Lower leg skin (tissue), 3 donors: Measurements from ENCODE around the gene PSME2.

Experiments used
- POLR2A ChIP-seq, 2 donors: fragments of 450-650 bp; IDR thresholded peaks; one replicate each; pipeline ENCODE4 v1.6.1; 2016 to 2017; ENCODE audit warnings: antibody characterized with exemption in 2 of 2, mild to moderate bottlenecking in 1 of 2, moderate library complexity in 1 of 2
- TF ChIP-seq, protein P1 (sequence below), 3 donors: fragments of 450-650 bp; IDR thresholded peaks; one replicate each; pipeline ENCODE4 v1.5.1; 2016; ENCODE audit warnings: antibody characterized with exemption in 3 of 3, mild to moderate bottlenecking in 3 of 3, moderate library complexity in 2 of 3

GRCh38 chr14:24185026-24185425 is 38.6 kb upstream of the PSME2 start:
- no peak for TF ChIP-seq POLR2A (IDR thresholded peaks at IDR 0.05)
- TF ChIP-seq, protein P1, sequence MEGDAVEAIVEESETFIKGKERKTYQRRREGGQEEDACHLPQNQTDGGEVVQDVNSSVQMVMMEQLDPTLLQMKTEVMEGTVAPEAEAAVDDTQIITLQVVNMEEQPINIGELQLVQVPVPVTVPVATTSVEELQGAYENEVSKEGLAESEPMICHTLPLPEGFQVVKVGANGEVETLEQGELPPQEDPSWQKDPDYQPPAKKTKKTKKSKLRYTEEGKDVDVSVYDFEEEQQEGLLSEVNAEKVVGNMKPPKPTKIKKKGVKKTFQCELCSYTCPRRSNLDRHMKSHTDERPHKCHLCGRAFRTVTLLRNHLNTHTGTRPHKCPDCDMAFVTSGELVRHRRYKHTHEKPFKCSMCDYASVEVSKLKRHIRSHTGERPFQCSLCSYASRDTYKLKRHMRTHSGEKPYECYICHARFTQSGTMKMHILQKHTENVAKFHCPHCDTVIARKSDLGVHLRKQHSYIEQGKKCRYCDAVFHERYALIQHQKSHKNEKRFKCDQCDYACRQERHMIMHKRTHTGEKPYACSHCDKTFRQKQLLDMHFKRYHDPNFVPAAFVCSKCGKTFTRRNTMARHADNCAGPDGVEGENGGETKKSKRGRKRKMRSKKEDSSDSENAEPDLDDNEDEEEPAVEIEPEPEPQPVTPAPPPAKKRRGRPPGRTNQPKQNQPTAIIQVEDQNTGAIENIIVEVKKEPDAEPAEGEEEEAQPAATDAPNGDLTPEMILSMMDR (IDR thresholded peaks at IDR 0.05) = no peak
